ENCODE data around the gene APOBEC3H.

Gene APOBEC3H

GRCh38 chr22:39135092-39135896, 38.2 kb downstream of the APOBEC3H start:
- DNase-seq (ENCODE audit: low read depth), result no peak

DNA sequence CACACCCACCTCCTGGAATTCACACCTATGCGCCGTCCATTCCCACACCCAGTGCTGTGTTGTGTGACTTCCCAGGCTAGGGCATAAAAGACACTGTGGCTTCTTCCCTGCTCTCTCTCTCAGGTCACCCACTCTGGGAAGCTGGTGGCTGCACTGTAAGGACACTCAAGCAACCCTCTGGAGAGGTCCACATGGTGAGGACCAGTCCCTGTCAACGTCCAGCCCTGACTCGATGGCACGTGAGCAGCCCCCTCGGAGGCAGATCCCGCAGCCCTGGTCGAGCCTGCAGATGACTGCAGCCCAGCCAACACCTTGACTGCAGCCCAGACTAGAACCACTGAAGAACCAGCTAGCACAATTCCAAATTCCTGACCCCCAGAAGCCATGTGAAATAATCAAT, 39.3 kb downstream of the APOBEC3H start:
- no peak for DNase-seq (ENCODE audit: low read depth)

DNA sequence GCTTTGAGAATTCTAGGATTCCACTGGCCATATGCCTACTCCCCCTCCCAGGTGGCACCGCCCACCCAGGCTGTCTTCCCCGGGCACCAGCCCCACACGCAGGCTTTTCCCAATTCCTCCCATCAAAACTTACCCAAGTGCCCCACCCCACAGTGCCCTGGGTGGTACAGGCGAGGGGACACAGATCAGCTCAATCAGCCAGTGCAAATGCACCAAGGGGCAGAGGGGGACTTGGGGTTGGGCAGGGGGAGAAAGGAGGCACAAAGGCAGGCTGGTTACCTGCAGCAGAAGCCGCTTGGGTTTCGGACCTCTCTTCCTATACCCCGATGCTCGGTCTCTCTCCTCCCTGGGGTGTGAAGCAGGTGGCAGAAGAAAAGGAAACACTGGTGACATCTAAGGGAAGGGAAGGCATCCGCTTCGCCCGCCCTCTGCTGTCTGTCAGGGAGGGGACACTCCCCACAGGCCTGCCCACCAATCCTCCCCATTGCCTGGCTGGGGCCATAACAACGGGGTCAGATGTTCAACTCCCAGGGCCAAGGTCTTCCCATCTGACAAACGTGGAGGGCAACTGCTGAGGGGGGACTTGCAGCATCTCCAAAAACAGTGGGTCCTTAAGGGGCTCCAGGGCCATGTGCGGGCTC, 41.4 kb downstream of the APOBEC3H start:
- no peak for DNase-seq (ENCODE audit: low read depth)

DNA sequence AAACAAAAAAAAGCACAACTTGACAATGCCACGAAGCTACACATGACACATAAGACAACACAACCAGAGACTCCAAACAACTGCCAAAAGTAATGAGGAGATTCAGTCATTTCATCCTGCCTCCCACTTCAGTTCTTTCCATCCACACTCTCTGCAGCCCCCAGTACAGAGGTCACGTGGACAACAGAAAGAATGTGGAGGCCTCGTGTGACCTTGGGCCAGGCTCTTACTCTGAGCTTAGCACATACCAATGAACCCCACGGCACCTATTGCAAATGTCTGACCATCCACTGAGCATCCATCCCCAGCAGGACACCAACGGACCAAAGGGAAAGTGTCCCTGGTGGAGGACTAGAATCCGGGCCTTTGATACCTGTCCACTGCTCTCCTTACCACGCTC, 42.9 kb downstream of the APOBEC3H start:
- no peak for DNase-seq (ENCODE audit: low read depth)

GRCh38 chr22:39142088-39142680, 45.1 kb downstream of the APOBEC3H start:
- DNase-seq (ENCODE audit: low read depth), result no peak

DNA sequence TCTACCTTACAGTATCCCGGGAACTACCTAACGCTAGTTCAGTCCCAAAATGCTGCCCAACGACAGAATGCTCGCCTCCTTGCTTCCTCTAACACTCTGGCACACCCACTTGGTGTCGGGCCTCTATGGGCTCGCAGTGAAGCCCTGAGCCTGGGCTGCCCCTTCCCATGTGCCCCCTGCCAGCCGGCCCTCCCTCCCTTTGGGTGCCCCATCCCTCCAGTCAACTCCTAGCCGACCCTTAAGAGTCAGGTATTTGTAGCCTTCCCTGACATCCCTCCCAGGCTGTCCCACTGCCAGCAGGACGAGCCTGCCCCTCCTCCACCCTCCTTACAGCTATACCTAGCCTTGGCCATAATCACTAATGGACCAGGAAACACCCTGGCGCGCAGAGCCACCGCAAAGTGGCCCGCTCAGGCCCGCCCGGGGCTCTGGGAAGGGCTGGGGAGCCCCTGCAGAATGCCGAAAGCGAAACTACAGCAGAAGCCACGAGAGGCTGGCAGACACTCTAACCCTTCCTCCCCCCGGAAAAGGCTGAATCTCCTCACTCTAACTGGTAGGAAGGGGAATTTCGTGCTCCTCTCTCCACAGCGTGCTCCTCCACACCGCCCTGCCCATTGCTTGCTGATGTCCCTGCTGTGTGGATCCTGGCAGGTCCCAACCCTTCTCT, 47.2 kb downstream of the APOBEC3H start:
- peak; percentile 32 for DNase-seq (ENCODE audit: low read depth)

DNA sequence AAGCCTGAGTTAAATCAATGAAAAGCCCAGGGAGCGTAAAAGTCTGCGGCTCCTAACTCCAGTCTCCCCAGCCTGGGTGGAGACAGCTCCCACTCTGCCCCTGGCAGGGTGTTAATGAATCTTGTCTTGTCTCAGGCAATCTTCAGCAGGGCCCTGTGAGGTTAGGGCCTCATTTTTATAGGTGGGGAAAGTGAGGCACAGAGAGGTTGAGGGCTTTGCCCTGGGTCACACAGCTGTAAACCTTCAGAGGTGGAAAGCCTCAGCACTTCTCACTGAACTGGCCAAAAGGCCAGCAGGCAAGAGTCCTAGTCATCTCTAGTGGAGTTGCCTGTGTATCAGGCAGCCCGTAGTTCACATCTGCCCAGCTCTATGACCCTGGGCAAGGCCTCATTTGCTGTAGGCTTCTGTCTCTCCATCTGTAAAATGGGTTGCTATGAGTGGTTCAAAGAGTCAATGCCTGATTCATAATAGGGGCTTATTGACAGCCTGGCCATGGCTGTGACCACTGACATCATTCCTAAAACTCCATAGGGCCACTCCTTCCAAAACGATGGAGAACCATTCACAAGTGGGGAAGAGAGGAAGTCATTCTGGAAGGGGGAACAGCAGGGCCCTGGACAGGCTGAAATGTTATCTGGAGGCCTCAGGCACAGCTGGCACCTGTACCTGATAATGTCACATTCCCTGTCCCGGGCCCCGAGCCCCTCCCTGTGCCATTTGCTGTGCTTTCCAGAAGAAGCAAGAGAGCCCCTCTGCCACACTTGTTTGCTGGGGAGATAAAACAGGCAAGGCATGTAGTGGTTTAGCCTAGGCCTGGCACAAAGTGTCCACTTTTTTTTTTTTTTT, 49.4 kb downstream of the APOBEC3H start:
- DNase-seq (ENCODE audit: low read depth), result no peak

DNA sequence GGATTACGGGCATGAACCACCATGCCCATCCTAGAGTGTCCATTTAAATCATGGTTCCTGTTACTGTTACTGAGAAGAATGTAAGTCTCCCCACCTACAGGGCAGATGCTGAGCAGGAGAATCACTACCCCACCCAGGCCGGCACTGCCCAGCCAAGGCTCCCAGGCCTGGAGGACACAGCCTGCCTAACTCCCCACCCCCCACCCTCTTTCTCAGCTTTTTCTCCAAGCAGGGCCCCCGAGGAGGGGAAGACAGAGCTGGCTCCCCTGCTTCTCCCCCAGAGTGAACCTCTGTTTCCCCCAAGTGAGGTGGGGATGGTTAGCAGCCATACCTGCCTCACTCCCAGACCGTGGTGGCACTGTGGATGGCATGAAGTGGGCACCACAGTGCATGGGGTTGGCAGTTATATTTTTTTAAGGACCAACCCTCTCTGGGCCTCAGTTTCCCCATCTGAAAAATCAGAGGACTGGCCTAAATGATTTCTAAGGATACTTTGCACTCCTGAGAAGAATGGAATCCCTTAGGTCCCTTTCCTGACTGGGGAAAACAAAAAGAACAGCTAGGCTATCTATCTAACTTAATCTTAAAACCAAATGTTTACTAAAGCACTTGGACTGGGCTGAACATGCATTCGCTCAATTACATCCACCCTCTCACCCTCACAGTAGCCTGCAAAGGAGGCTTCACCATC, 50.4 kb downstream of the APOBEC3H start:
- no peak for DNase-seq (ENCODE audit: low read depth)

- no peak for DNase-seq (ENCODE audit: low read depth)
These were observed 51.1 kb downstream of the APOBEC3H start for GRCh38 chr22:39148026-39148726.

- DNase-seq (ENCODE audit: low read depth), result no peak
These were observed 51.9 kb downstream of the APOBEC3H start for GRCh38 chr22:39148727-39149535.

DNA sequence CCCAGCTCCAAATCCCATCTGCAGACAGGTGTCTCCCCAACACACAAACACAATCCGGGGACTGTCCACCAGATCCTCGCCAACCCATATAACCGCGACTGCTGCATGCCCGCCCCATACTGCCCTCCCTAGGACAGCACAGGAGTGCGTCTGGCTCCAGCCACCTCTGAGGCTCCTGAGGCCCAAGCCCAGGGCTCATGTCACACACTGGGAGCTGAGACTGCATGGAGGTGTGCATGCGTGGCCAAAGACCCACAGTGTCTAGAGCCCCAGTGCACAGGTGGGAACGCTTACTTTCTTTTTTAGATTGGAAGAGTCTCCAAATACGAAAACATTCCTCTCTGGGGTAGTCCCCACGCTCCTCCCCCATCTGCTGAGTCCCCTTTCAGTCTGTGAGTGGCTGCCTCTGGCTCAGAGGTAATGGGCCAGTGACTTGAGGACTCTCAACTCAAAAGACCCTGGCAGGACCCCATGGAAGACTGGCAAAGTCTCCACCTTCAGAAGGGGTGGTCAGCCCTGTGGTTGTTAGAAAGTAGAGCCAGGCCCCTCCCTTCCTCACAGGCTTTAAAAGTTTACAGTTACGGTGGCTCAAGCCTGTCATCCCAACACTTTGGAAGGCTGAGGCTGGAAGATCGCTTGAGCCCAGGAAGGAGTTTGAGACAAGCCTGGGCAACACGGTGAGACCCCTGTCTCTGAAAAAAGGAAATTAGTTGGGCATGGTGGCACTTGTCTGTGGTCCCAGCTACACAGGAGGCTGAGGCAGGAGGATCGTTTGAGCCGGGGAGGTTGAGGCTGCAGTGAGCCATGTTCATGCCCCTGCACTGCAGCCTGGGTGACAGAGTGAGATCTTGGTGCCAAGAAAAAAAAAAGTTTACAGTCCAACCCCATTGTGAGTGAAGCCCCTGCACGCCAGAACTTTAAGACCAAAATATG, 53.1 kb downstream of the APOBEC3H start:
- DNase-seq (ENCODE audit: low read depth), result no peak

DNA sequence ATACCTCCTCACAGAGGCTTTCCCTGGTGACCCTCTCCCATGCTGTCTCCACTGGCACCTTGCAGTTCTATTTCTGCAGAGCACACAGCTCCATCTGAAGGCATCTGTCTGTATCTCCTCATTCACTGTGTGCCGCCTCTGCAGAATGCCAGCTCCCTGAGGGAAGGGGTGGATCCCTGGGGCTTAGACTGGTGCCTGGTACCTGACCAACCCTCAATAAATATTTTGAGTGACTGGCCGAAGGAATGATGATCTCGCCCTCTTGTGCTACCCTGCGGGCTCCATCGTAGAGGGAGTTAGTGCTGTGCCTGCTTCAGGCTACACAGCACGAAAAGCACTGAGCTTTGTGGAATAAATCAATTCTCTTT, 53.8 kb downstream of the APOBEC3H start:
- no peak for DNase-seq (ENCODE audit: low read depth)

DNA sequence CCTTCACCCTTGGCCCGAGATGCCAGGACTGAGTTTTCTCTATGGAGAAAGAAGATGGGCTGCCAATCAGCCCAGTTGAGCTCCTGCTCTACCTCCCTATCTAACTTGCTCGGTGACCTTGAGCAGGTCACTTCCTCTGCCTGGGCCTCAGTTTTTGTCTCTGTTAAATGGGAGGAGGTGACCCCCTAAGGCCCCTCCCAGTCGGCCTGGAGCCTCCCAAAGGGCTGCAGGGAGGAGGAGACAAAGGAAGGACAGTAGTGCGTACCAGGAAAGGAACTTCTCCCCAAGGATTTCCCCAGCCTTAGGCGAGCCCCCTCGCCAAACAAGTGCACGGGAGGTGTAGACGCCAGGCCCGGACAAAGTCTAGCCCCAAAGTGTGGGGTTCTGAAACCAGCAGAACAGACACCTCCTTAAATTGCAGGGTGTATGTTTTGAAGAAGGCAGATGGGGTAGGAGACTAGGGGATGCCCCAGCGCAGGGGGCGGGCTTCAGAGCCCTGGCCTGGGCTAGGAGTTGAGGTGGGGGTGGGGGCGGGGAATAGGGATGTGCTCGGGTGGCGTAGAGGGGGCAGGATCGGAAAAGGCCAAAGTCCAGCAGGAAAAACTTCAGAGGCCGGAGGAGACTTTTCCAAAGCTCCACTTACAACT, 54.4 kb downstream of the APOBEC3H start:
- DNase-seq (ENCODE audit: low read depth), result no peak

DNA sequence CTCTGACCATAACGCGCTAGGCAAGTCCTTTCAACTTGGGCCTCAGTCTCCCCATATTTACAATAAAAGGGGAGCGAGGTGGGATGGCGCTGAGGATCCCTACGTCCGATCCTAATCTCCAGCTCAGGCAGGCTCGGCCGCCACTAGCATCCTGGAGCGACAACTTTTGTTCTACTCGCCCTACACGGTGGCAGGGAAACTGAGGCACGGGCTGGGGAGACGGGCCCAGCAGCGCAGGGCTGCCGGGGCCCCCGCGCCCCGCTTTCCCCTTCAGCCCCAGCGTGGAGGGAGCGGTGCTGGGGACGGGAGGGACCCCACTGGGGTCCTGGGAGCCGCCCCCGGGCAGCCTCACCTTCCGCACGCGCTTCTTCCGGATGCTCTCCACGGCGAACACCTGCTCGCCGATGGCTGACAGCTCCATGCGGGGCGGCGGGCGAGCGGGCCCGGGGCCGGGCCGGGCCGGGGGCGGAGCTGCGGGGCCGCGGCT, 55.0 kb downstream of the APOBEC3H start:
- DNase-seq (ENCODE audit: low read depth), result no peak

GRCh38 chr22:39152511-39153219, 55.6 kb downstream of the APOBEC3H start, which contains the start of gene CBX7:
Gene CBX7, minus strand, starts transcription at chr22:39152680. Its CDS starts 236 bp downstream, at chr22:39152444.
- DNase-seq (ENCODE audit: low read depth), result peak; percentile 79

DNA sequence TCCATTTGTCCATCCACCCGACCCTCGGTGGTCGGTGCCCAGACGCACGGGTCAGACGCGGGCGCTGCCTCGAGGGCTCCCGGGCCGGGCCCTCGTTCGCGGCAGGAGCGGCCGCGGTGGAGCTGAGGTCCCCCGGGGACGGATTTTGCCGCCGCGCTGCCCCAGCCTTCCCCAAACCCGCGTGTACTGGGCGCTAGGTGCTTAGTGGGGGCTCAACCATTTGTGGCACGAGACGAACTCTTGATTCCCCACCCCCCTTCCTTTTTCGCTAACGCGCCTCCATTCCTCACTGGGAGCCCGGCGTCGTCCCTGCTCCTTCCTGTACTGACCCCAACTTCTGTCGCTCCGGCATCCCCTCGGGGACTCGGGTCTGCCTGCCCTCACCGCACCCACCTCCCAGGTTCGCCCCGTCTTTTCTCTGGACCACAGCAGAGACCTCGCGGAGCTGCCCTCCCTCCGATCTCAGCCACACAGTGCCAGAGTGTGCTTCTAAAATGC, 56.2 kb downstream of the APOBEC3H start:
- no peak for DNase-seq (ENCODE audit: low read depth)
